GM19240 (cell line): ENCODE data around the gene TMEM238.

Source experiments
- DNase-seq: peaks from one replicate; pipeline ENCODE4 v3.0.0; 2011; ENCODE audit warnings: low spot score; ENCODE audit not compliant: insufficient read length

Gene TMEM238

GRCh38 chr19:55377356-55378131, 6.5 kb downstream of the TMEM238 start:
- no peak for DNase-seq

- no peak for DNase-seq
These were observed 7.7 kb downstream of the TMEM238 start, which contains the start of gene TMEM190 for GRCh38 chr19:55376241-55376933. TSS of gene TMEM190 (plus strand) at chr19:55376826. CDS start at chr19:55376854, 28 bp downstream.

- DNase-seq, result no peak
These were observed 9.9 kb downstream of the TMEM238 start for GRCh38 chr19:55373993-55374757.

- no peak for DNase-seq
These were observed 10.6 kb downstream of the TMEM238 start for GRCh38 chr19:55373306-55373992.

GRCh38 chr19:55372316-55373081, 11.6 kb downstream of the TMEM238 start:
- DNase-seq, result no peak

GRCh38 chr19:55370305-55370988, 13.6 kb downstream of the TMEM238 start, which contains the start of gene IL11:
TSS of gene IL11 (minus strand) at chr19:55370463. CDS start at chr19:55370310, 153 bp downstream.
- DNase-seq, result no peak

- DNase-seq, result no peak
These were observed 14.3 kb downstream of the TMEM238 start for GRCh38 chr19:55369653-55370304.

- DNase-seq, result no peak
These were observed 15.2 kb downstream of the TMEM238 start for GRCh38 chr19:55368701-55369563.

- no peak for DNase-seq
These were observed 16.0 kb downstream of the TMEM238 start for GRCh38 chr19:55368106-55368505.

GRCh38 chr19:55366790-55367189, 17.3 kb downstream of the TMEM238 start:
- DNase-seq, result no peak

GRCh38 chr19:55365964-55366363, 18.1 kb downstream of the TMEM238 start:
- no peak for DNase-seq

GRCh38 chr19:55365245-55365644, 18.8 kb downstream of the TMEM238 start:
- no peak for DNase-seq

- no peak for DNase-seq
These were observed 20.9 kb downstream of the TMEM238 start, which contains the start of gene GARIN5B for GRCh38 chr19:55362990-55363716. TSS of gene GARIN5B (minus strand) at chr19:55363260. CDS start at chr19:55363066, 194 bp downstream.

GRCh38 chr19:55362174-55362989, 21.7 kb downstream of the TMEM238 start:
- DNase-seq, result no peak

GRCh38 chr19:55360902-55361301, 23.2 kb downstream of the TMEM238 start:
- DNase-seq, result no peak
